Ishikawa (cell line): ENCODE results near the gene VPS35L.
A peak's percentile ranks its signal among the peaks of the same experiment; 100 is the strongest.

Experiments
- CEBPB ChIP-seq: IDR thresholded peaks from 2 replicates; pipeline ENCODE4 v1.6.1; 2012
- CREB1 ChIP-seq: IDR thresholded peaks from 2 replicates; pipeline ENCODE4 v1.6.1; 2012; ENCODE audit warnings: low read depth
- EGR1 ChIP-seq: IDR thresholded peaks from 2 replicates; pipeline ENCODE4 v1.6.1; 2012
- EP300 ChIP-seq: IDR thresholded peaks from 2 replicates; pipeline ENCODE4 v1.6.1; 2012; ENCODE audit warnings: borderline replicate concordance
- FOXM1 ChIP-seq: IDR thresholded peaks from 2 replicates; pipeline ENCODE4 v1.6.1; 2012; ENCODE audit warnings: low read depth, borderline replicate concordance
- MAX ChIP-seq: IDR thresholded peaks from 2 replicates; pipeline ENCODE4 v1.6.1; 2012
- NFIC ChIP-seq: IDR thresholded peaks from 2 replicates; pipeline ENCODE4 v1.6.1; 2012
- RAD21 ChIP-seq: IDR thresholded peaks from 2 replicates; pipeline ENCODE4 v1.6.1; 2012; ENCODE audit warnings: low read depth
- REST ChIP-seq: IDR thresholded peaks from 2 replicates; pipeline ENCODE4 v1.6.1; 2012; ENCODE audit warnings: low read depth, mild to moderate bottlenecking
- TAF1 ChIP-seq: IDR thresholded peaks from 2 replicates; pipeline ENCODE4 v1.6.1; 2012; ENCODE audit warnings: low read depth, mild to moderate bottlenecking
- TCF12 ChIP-seq: IDR thresholded peaks from 2 replicates; pipeline ENCODE4 v1.6.1; 2012; ENCODE audit warnings: low read depth
- TEAD4 ChIP-seq: IDR thresholded peaks from 2 replicates; pipeline ENCODE4 v1.6.1; 2012
- USF1 ChIP-seq: IDR thresholded peaks from 2 replicates; pipeline ENCODE4 v1.6.1; 2012
- YY1 ChIP-seq: IDR thresholded peaks from 2 replicates; pipeline ENCODE4 v1.6.1; 2012; ENCODE audit warnings: low read depth
- ZBTB7A ChIP-seq: IDR thresholded peaks from 2 replicates; pipeline ENCODE4 v1.6.1; 2012; ENCODE audit warnings: low read depth

The VPS35L gene

GRCh38 chr16:19716183-19716582, 160.7 kb downstream of the VPS35L start:
- TF ChIP-seq EP300 (no peak), YY1 (no peak), CREB1 (no peak), NFIC (no peak), TEAD4 (no peak), EGR1 (no peak), USF1 (no peak), MAX (no peak), TAF1 (no peak), CEBPB (no peak), FOXM1 (no peak), RAD21 (no peak), REST (no peak), TCF12 (no peak)

- TF ChIP-seq TEAD4 (no peak), EGR1 (no peak), EP300 (no peak), CEBPB (no peak), NFIC (no peak), MAX (no peak), CREB1 (no peak), REST (no peak), RAD21 (no peak), TAF1 (no peak), YY1 (no peak), ZBTB7A (no peak), TCF12 (no peak), USF1 (no peak), FOXM1 (no peak)
These were observed 161.8 kb downstream of the VPS35L start for GRCh38 chr16:19717314-19717713.

- TF ChIP-seq YY1 = peak; percentile 93
- no peak for TF ChIP-seq CREB1
- TF ChIP-seq EP300 = no peak; the same call in 1 of the 2 replicates
- peak; percentile 64; the same call in 1 of the 2 replicates for TF ChIP-seq EGR1
- peak; percentile 68 for TF ChIP-seq TAF1
- 0 out of 2 replicates have a peak, but pooled peaks have one; percentile 30 for TF ChIP-seq TCF12
- TF ChIP-seq CEBPB = 0 out of 2 replicates have a peak, but pooled peaks have one; percentile 9
- 0 out of 2 replicates have a peak, but pooled peaks have one; percentile 54 for TF ChIP-seq ZBTB7A
- TF ChIP-seq RAD21 = no peak
- TF ChIP-seq NFIC = no peak
- TF ChIP-seq MAX = peak; percentile 94
- TF ChIP-seq USF1 = peak; percentile 72
- no peak for TF ChIP-seq FOXM1
- TF ChIP-seq REST = no peak
- no peak for TF ChIP-seq TEAD4
These were observed 162.5 kb downstream of the VPS35L start, which contains the start of the genes IQCK and KNOP1 for GRCh38 chr16:19717741-19718623. IQCK (plus strand) TSS chr16:19718271; CDS start chr16:19718307, 36 bp downstream. KNOP1 (minus strand) TSS chr16:19718227; CDS start chr16:19715035, 3,192 bp downstream.
